ENCODE data around the gene BMI1. TPM values are rescaled to one million over a fixed set of nuclear protein-coding genes. Genes with fewer than 3 reads are reported as not detected.

The BMI1 gene
- total and polyA plus RNA-seq, 2 donors (not counting 3 experiments of a cell fraction or from before 2014, with no cell fraction given), result 12.0 to 25.1 TPM

GRCh38 chr10:22317771-22318565 is 2.9 kb upstream of the BMI1 start:
- H3K4me1 ChIP-seq (ENCODE audit: control insufficient read depth, extremely low read depth, insufficient read depth, low read length), result peaks cover 21% of the 10 kb centered on the region
- no peak for DNase-seq (ENCODE audit: low read depth, low spot score)
- no peaks in the 10 kb centered on the region for H3K79me2 ChIP-seq (ENCODE audit: control insufficient read depth, insufficient read depth, low read length)
- no TSS peak for BruUV-seq (replicated peaks)
- no peak overlapping the region for H3K4me3 ChIP-seq (replicated peaks in 1 of 3; ENCODE audit: insufficient read depth in 1 of 3, low read depth in 1 of 3, low read length in 3 of 3)
- TF ChIP-seq CTCF (IDR thresholded peaks at IDR 0.05; ENCODE audit: extremely low read depth in 1 of 2, insufficient read depth in 1 of 2, low read depth in 1 of 2, low read length in 2 of 2) (no peak), MAX (IDR thresholded peaks at IDR 0.05; ENCODE audit: insufficient read depth, insufficient read length) (no peak), MYC (IDR thresholded peaks at IDR 0.05; ENCODE audit: low read depth, low read length) (no peak), EZH2 (IDR thresholded peaks at IDR 0.05; ENCODE audit: borderline replicate concordance, low read depth, low read length, severe bottlenecking) (no peak), POLR2A (IDR thresholded peaks at IDR 0.05; ENCODE audit: low read depth, low read length) (no peak), FOS (IDR thresholded peaks at IDR 0.05; ENCODE audit: borderline replicate concordance, insufficient read depth, low read length) (no peak), POLR2AphosphoS5 (IDR thresholded peaks at IDR 0.05; ENCODE audit: insufficient read depth, low read depth, low read length) (no peak), GATA2 (IDR thresholded peaks at IDR 0.05; ENCODE audit: insufficient read depth, insufficient read length, low read depth, low read length) (no peak), JUN (IDR thresholded peaks at IDR 0.05; ENCODE audit: borderline replicate concordance, insufficient read depth, insufficient read length, low read depth) (no peak)
- dilution Hi-C loops (cut with MboI; ENCODE audit: extremely low pct_ligation_motif_present, low sequenced_read_pairs) (no loop called here), intact Hi-C loops (cut with micrococcal nuclease) (loop anchor here (2.0 to 10.0 kb wide), 6 partner anchors 23 to 821 kb away; partner anchors contain the start of genes MSRB2 and PIP4K2A)
- FAIRE-seq, result no peak
- POLR2A ChIA-PET, result no interaction called here
- H3K4me2 ChIP-seq (ENCODE audit: insufficient read depth, low read length), result peak overlapping the region; percentile 90
- no peak overlapping the region for H3K9ac ChIP-seq (replicated peaks; ENCODE audit: extremely low read depth, insufficient read depth, low read length)
- peaks cover 8 to 11% of the 10 kb centered on the region in 2 experiments for H3K27me3 ChIP-seq (ENCODE audit: control insufficient read depth in 2 of 2, insufficient read depth in 2 of 2, low read length in 2 of 2)
- no peak overlapping the region for H2AFZ ChIP-seq (ENCODE audit: low read depth, low read length)
- CTCF ChIA-PET, result interaction anchor here (1.1 kb wide), 1 partner anchor 89 kb away, joined by 3 read pairs; no protein-coding TSS in a partner anchor
- H3K9me1 ChIP-seq (replicated peaks; ENCODE audit: control insufficient read depth, extremely low read depth, insufficient read depth, low read length), result no peaks in the 10 kb centered on the region
- no peaks in the 10 kb centered on the region for H3K36me3 ChIP-seq (ENCODE audit: control insufficient read depth in 2 of 2, extremely low read depth in 1 of 2, insufficient read depth in 2 of 2, low read length in 2 of 2)
- no peaks in the 10 kb centered on the region for H3K9me3 ChIP-seq (replicated peaks; ENCODE audit: control insufficient read depth, insufficient read depth, low read length)
- H4K20me1 ChIP-seq (replicated peaks; ENCODE audit: control insufficient read depth, extremely low read depth, insufficient read depth, low read length), result no peaks in the 10 kb centered on the region
- no peak overlapping the region for H3K27ac ChIP-seq (ENCODE audit: insufficient read depth, low read depth, low read length)

All from endothelial cell of umbilical vein (primary cell).